GM19468 (cell line): ENCODE results near the gene CLEC16A.

Experiments
- ATAC-seq: cut with Tn5 transposase; IDR thresholded peaks from one replicate; pipeline ENCODE4 v1.9.1; 2021; ENCODE audit warnings: mild to moderate bottlenecking, moderate library complexity, moderate number of reproducible peaks; ENCODE audit not compliant: unreplicated experiment; ENCODE audit errors: extremely low read depth

The CLEC16A gene

GRCh38 chr16:11007714-11008280, 63.4 kb downstream of the CLEC16A start:
- ATAC-seq: no peak

GRCh38 chr16:11009027-11009755, 64.8 kb downstream of the CLEC16A start:
- ATAC-seq: no peak

- no peak for ATAC-seq
Observed at GRCh38 chr16:11010575-11011221, 66.3 kb downstream of the CLEC16A start.

- no peak for ATAC-seq
Observed at GRCh38 chr16:11011326-11011725, 67.0 kb downstream of the CLEC16A start.

GRCh38 chr16:11012841-11013240, 68.5 kb downstream of the CLEC16A start:
- ATAC-seq: no peak

- no peak for ATAC-seq
Observed at GRCh38 chr16:11014136-11014535, 69.8 kb downstream of the CLEC16A start.

GRCh38 chr16:11015076-11015475, 70.7 kb downstream of the CLEC16A start:
- no peak for ATAC-seq

GRCh38 chr16:11015607-11016006, 71.2 kb downstream of the CLEC16A start:
- no peak for ATAC-seq

GRCh38 chr16:11016524-11016988, 72.2 kb downstream of the CLEC16A start:
- no peak for ATAC-seq

- no peak for ATAC-seq
Observed at GRCh38 chr16:11016993-11017392, 72.6 kb downstream of the CLEC16A start.

- ATAC-seq: no peak
Observed at GRCh38 chr16:11017499-11017898, 73.1 kb downstream of the CLEC16A start.

GRCh38 chr16:11020388-11020787, 76.0 kb downstream of the CLEC16A start:
- no peak for ATAC-seq

- ATAC-seq: no peak
Observed at GRCh38 chr16:11020792-11021551, 76.6 kb downstream of the CLEC16A start.

GRCh38 chr16:11022002-11022401, 77.6 kb downstream of the CLEC16A start:
- no peak for ATAC-seq

GRCh38 chr16:11023262-11024039, 79.1 kb downstream of the CLEC16A start:
- no peak for ATAC-seq

- no peak for ATAC-seq
Observed at GRCh38 chr16:11024333-11025053, 80.1 kb downstream of the CLEC16A start.

- ATAC-seq: no peak
Observed at GRCh38 chr16:11025120-11025531, 80.8 kb downstream of the CLEC16A start.

- no peak for ATAC-seq
Observed at GRCh38 chr16:11029948-11030347, 85.6 kb downstream of the CLEC16A start.

- ATAC-seq: no peak
Observed at GRCh38 chr16:11030990-11031510, 86.7 kb downstream of the CLEC16A start.
